Measurements from ENCODE around the gene PCNT. TPM values are rescaled to one million over a fixed set of nuclear protein-coding genes. Genes with fewer than 3 reads are reported as not detected.
A peak's percentile ranks its signal among the peaks of the same experiment; 100 is the strongest.

Gene PCNT
- total RNA-seq, 4 donors from 2014 or later = 42.8 to 58.6 (median 45.9) TPM

GRCh38 chr21:46425571-46425970 is 101.6 kb downstream of the PCNT start:
- WGBS, 2 donors = 79 to 96% methylated on average over 22 to 23 of the region's 23 CpGs
- DNase-seq (ENCODE audit: low spot score in 2 of 2) = no peak
- H3K9me3 ChIP-seq = no peaks in the 10 kb centered on the region
- no peaks in the 10 kb centered on the region for H3K27me3 ChIP-seq
- no peak overlapping the region for H3K4me3 ChIP-seq
- peak overlapping the region in 1 of 4 donors; percentile 60 for H3K27ac ChIP-seq
- H3K36me3 ChIP-seq = peaks cover 0 to 88% (median 13%) of the 10 kb centered on the region in 3 donors
- TF ChIP-seq POLR2A (IDR thresholded peaks at IDR 0.05) (no peak), CTCF (IDR thresholded peaks at IDR 0.05) (no peak), EP300 (IDR thresholded peaks at IDR 0.05) (no peak)
- no peaks in the 10 kb centered on the region for H3K4me1 ChIP-seq

- no peak overlapping the region for H3K4me3 ChIP-seq
- no peak for DNase-seq (ENCODE audit: low spot score in 2 of 2)
- no peak overlapping the region for H3K27ac ChIP-seq
- no peaks in the 10 kb centered on the region for H3K4me1 ChIP-seq
- no peak for TF ChIP-seq EP300 (IDR thresholded peaks at IDR 0.05)
- no peak for TF ChIP-seq POLR2A (IDR thresholded peaks at IDR 0.05)
- TF ChIP-seq CTCF (IDR thresholded peaks at IDR 0.05) = no peak
- 91 to 93% methylated on average over 21 to 22 of the region's 22 CpGs for WGBS, 2 donors
- no peaks in the 10 kb centered on the region for H3K9me3 ChIP-seq
- peaks cover 0 to 88% (median 16%) of the 10 kb centered on the region in 3 donors for H3K36me3 ChIP-seq
- no peaks in the 10 kb centered on the region for H3K27me3 ChIP-seq
Observed at GRCh38 chr21:46426313-46427046, 102.5 kb downstream of the PCNT start.

GRCh38 chr21:46427516-46427915 is 103.6 kb downstream of the PCNT start:
- Histone ChIP-seq H3K4me1 (no peaks in the 10 kb centered on the region), H3K9me3 (no peaks in the 10 kb centered on the region), H3K27me3 (no peaks in the 10 kb centered on the region), H3K36me3 (peaks cover 0 to 88% (median 24%) of the 10 kb centered on the region in 3 donors), H3K27ac (no peak overlapping the region), H3K4me3 (no peak overlapping the region)
- WGBS, 2 donors = 90 to 94% methylated on average over 14 of the region's 14 CpGs
- TF ChIP-seq EP300 (IDR thresholded peaks at IDR 0.05) (no peak), CTCF (IDR thresholded peaks at IDR 0.05) (no peak), POLR2A (IDR thresholded peaks at IDR 0.05) (no peak)
- no peak for DNase-seq (ENCODE audit: low spot score in 2 of 2)

- DNase-seq (ENCODE audit: low spot score in 2 of 2) = no peak
- Histone ChIP-seq H3K4me3 (no peak overlapping the region), H3K4me1 (no peaks in the 10 kb centered on the region), H3K9me3 (no peaks in the 10 kb centered on the region), H3K27me3 (no peaks in the 10 kb centered on the region), H3K27ac (no peak overlapping the region), H3K36me3 (peaks cover 0 to 92% (median 24%) of the 10 kb centered on the region in 3 donors)
- TF ChIP-seq POLR2A (IDR thresholded peaks at IDR 0.05) (no peak), EP300 (IDR thresholded peaks at IDR 0.05) (no peak), CTCF (IDR thresholded peaks at IDR 0.05) (no peak)
- WGBS, 2 donors = 82 to 99% methylated on average over 8 to 19 of the region's 23 CpGs
Observed at GRCh38 chr21:46428286-46428685, 104.3 kb downstream of the PCNT start.

- H3K9me3 ChIP-seq = no peaks in the 10 kb centered on the region
- no peak overlapping the region for H3K4me3 ChIP-seq
- H3K27ac ChIP-seq = no peak overlapping the region
- TF ChIP-seq POLR2A (IDR thresholded peaks at IDR 0.05) = no peak
- no peak for TF ChIP-seq EP300 (IDR thresholded peaks at IDR 0.05)
- TF ChIP-seq CTCF (IDR thresholded peaks at IDR 0.05) = no peak
- H3K27me3 ChIP-seq = no peaks in the 10 kb centered on the region
- H3K4me1 ChIP-seq = no peaks in the 10 kb centered on the region
- no peak for DNase-seq (ENCODE audit: low spot score in 2 of 2)
- 90 to 94% methylated on average over 29 to 37 of the region's 44 CpGs for WGBS, 2 donors
- H3K36me3 ChIP-seq = peaks cover 0 to 95% (median 24%) of the 10 kb centered on the region in 3 donors
Observed at GRCh38 chr21:46428987-46429710, 105.2 kb downstream of the PCNT start.

All from tibial nerve (tissue), 4 donors.